Motor neuron (in vitro differentiated cells): ENCODE measurements around the gene ADAMTS7. TPM values are rescaled to one million over a fixed set of nuclear protein-coding genes. Genes with fewer than 3 reads are reported as not detected.
"Not testable (repeated sequence)": the region's sequence is repeated elsewhere in the genome, so short reads cannot be mapped to it uniquely, and the experiment has no call there.

Source experiments
- ATAC-seq, 8 experiments: fragments of 200-7000 bp; cut with Tn5 transposase; replicated peaks in 6 of 8; 2 replicates each; pipeline ENCODE4 v1.8.0; 2021; ENCODE audit warnings: mild to moderate bottlenecking in 8 of 8, moderate library complexity in 8 of 8
- H3K27ac ChIP-seq, 2 donors: fragments of 250-450 bp; sonication (Bioruptor Pico); 2 replicates each; pipeline ENCODE4 v1.9.0; 2021; ENCODE audit warnings: antibody characterized with exemption in 2 of 2, mild to moderate bottlenecking in 2 of 2, moderate library complexity in 1 of 2
- H3K4me1 ChIP-seq, 2 donors: fragments of 250-450 bp; sonication (Bioruptor Pico); replicated peaks in 1 of 2; 2 replicates each; pipeline ENCODE4 v1.6.1; 2021; ENCODE audit warnings: antibody characterized with exemption in 2 of 2, mild to moderate bottlenecking in 2 of 2, moderate library complexity in 1 of 2
- H3K4me3 ChIP-seq, 5 donors: fragments of 250-450 bp; sonication (Bioruptor Pico); 2 replicates each; pipeline ENCODE4 v1.9.0; 2021; ENCODE audit warnings: antibody characterized with exemption in 5 of 5, mild to moderate bottlenecking in 5 of 5, moderate library complexity in 4 of 5
- WGBS, 10 experiments: fragments of 450-650 bp; shearing (Covaris generic); methylation state at CpG; one replicate each; pipeline ENCODE4 v1.0.0; 2022; 5-methylcytosine and 5-hydroxymethylcytosine counted together
- in situ Hi-C, 9 experiments: fragments of 400-800 bp; cut with MboI; loops; one replicate each; pipeline ENCODE4 v1.15.0; 2021; ENCODE audit warnings: low sequenced_read_pairs in 9 of 9, low pct_unique_long_range_greater_than_20kb in 2 of 9; ENCODE audit not compliant: unreplicated experiment in 9 of 9
- total RNA-seq, 8 experiments: library from RNA; unstranded; fragments of 300-600 nt; gene quantifications; 2 replicates each; pipeline versions ENCODE4 v1.2.3 to v1.2.4, GENCODE V29; 2022

Gene ADAMTS7, protein sequence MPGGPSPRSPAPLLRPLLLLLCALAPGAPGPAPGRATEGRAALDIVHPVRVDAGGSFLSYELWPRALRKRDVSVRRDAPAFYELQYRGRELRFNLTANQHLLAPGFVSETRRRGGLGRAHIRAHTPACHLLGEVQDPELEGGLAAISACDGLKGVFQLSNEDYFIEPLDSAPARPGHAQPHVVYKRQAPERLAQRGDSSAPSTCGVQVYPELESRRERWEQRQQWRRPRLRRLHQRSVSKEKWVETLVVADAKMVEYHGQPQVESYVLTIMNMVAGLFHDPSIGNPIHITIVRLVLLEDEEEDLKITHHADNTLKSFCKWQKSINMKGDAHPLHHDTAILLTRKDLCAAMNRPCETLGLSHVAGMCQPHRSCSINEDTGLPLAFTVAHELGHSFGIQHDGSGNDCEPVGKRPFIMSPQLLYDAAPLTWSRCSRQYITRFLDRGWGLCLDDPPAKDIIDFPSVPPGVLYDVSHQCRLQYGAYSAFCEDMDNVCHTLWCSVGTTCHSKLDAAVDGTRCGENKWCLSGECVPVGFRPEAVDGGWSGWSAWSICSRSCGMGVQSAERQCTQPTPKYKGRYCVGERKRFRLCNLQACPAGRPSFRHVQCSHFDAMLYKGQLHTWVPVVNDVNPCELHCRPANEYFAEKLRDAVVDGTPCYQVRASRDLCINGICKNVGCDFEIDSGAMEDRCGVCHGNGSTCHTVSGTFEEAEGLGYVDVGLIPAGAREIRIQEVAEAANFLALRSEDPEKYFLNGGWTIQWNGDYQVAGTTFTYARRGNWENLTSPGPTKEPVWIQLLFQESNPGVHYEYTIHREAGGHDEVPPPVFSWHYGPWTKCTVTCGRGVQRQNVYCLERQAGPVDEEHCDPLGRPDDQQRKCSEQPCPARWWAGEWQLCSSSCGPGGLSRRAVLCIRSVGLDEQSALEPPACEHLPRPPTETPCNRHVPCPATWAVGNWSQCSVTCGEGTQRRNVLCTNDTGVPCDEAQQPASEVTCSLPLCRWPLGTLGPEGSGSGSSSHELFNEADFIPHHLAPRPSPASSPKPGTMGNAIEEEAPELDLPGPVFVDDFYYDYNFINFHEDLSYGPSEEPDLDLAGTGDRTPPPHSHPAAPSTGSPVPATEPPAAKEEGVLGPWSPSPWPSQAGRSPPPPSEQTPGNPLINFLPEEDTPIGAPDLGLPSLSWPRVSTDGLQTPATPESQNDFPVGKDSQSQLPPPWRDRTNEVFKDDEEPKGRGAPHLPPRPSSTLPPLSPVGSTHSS (N-terminal part only)
- total RNA-seq: 1 to 10 TPM; 2.1 to 9.6 (median 4.3) TPM

DNA sequence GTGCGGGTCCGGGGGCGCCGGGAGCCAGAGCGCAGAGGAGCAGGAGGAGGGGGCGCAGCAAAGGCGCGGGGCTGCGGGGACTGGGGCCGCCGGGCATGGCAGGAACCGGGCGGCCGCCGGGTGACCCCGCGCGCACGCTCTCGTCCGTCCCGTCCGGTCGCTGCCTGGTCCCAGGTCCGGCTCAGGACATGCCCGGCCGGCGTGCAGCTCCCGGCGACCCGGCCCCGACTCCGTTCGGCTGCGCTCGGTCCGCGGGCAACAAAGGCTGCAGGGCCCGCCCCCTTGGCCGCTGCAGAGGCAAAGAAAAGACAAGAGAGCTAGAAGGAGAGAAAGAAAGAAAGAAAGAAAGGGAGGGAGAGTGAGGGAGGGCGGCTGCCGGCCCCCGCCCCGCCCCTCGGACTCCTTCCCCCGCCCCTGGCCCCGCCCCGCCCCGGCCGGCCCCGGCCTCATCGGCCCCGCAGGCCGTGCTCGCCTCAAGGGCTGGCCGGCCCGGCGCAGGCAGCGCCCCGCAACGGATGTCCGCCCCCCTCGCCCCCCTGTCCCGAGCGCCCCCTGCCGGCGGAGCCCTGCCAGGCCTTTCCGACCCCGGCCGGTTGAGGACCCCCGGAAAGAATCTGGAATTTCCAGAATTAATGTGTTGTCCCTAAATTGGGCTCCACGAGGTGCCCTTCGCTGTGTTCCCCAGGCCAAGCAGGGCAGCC, at the start of gene ADAMTS7:
Gene ADAMTS7 (minus strand): TSS at position 341 of the 701 bp plus-strand sequence. CDS start 244 bp downstream, at position 97.
- in situ Hi-C loops: no loop called here

DNA sequence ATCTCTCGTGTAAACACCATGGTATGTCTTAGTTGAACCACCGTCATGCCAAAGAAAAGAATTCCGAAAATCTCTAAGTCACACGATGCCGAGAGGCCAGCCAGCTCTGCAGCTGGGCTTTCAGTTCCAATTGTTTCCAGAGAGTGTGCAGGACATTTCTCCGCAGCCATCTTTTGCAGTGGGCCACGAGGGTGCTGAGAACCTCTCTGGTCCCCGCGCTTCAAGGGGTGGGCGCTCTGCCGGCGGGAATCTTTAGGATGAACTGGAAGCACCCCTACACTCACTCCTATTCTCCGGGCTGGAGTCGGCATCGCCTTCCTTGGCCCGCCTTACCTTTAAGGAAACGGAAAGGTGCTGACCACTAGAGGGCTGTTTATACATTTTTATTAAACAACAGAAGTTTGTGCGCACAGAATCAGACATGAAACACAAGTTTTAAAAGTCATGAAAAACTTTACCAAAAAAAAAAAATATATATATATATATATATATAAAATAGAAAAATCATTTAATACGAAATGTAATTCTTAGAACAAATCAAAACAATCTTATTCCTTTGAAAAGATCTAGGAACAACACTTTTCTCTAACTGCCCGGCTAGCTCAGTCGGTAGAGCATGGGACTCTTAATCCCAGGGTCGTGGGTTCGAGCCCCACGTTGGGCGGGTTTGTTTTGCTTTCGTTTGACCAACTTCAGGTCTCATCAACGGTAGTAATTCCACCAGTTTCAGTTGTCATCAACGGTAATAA, 48.9 kb upstream of the ADAMTS7 start:
- peak overlapping the region; percentile 68 to 88 for H3K27ac ChIP-seq
- in situ Hi-C loops: no loop called here
- 0 to 28% (median 3%) methylated on average over 2 to 25 of the region's 28 CpGs for WGBS, 10 experiments
- ATAC-seq: peak; percentile 79 to 96 (median 90)
- peak overlapping the region; percentile 25 to 47 (median 39) for H3K4me3 ChIP-seq
- H3K4me1 ChIP-seq: peaks cover 0 to 4% of the 10 kb centered on the region in 2 donors

More for the DNA sequence above, at the start of gene ADAMTS7:
- Histone ChIP-seq H3K4me1 (peaks cover 5% of the 10 kb centered on the region in 2 donors), H3K27ac (peak within 1 kb of the TSS; percentile 6 to 52), H3K4me3 (peak within 1 kb of the TSS; percentile 50 to 61 (median 56))
- 0% methylated on average over 7 of the region's 73 CpGs; no CpG with 5 or more reads in 9 of the 10 experiments for WGBS, 10 experiments
- peak; percentile 82 to 88 (median 86) for ATAC-seq

DNA sequence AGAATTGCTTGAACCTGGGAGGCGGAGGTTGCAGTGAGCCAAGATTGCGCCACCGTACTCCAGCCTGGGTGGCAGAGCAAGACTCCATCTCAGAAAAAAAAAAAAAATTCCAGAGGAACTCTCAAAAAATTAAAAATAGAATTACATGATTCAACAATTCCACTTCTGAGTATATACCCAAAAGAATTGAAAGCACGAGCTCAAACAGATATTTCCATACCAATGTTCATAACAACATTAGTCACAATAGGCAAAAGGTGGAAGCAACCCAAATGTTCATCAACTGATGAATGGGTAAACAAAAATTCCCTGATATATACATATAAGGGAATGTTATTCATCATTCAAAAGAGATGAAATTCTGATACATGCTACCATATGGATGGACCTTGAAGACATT, 44.5 kb upstream of the ADAMTS7 start:
- no peak for ATAC-seq
- in situ Hi-C loops: no loop called here
- 0 to 100% (median 80%) methylated on average over 1 to 4 of the region's 4 CpGs; no CpG with 5 or more reads in 3 of the 10 experiments for WGBS, 10 experiments
- Histone ChIP-seq H3K27ac (no peak overlapping the region), H3K4me3 (no peak overlapping the region), H3K4me1 (peaks cover 6 to 11% of the 10 kb centered on the region in 2 donors)

DNA sequence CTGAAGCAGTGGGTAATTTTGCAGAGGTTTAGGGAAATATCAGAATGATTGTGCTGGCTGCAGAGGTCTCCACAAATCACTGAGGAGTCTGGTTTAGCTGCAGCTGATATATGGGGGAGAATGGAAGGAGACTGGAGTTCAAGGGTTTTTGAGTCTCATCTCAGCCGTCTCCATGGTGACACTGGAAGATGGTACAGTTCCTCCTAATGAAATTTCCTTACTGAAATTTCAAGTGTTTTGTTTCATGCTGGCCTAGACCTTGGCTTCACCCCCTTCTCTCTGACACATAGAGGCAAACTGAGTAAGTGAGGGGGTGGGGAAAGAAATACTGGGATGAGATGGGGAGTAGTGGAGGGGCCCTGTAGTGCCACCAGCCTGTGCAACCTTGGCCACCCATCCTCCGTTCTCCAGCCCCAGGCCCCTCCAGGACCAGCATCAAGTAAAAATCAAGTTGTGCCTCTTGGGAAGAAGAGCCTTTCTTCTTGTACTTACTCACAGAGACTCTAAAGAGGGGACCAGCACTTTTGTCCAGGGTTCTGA, 43.6 kb upstream of the ADAMTS7 start:
- WGBS, 10 experiments: 100% methylated on average over 2 of the region's 2 CpGs; no CpG with 5 or more reads in 9 of the 10 experiments
- Histone ChIP-seq H3K27ac (no peak overlapping the region), H3K4me1 (peaks cover 9% of the 10 kb centered on the region in 2 donors), H3K4me3 (no peak overlapping the region)
- ATAC-seq: no peak
- in situ Hi-C loops: no loop called here

DNA sequence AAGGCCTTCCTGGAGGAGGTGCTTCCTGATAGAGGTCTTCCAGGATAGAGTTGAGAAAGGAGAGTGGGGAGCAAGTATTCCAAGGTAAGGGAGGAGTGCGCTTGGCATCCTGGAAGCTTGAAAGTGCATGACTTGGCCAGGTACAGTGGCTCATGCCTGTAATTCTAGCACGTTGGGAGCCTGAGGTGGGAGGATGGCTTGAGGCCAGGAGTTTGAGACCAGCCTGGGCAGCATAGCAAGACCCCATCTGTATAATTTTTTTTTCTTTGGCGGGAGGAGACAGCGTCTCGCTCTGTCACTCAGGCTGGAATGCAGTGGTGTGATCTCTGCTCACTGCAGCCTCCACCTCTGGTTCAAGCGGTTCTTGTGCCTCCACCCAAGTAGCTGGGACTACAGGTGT, 42.2 kb upstream of the ADAMTS7 start:
- WGBS, 10 experiments: 40 to 100% (median 100%) methylated on average over 1 to 2 of the region's 6 CpGs; no CpG with 5 or more reads in 6 of the 10 experiments
- in situ Hi-C loops: no loop called here
- H3K4me1 ChIP-seq: peaks cover 7 to 9% of the 10 kb centered on the region in 2 donors
- no peak overlapping the region for H3K4me3 ChIP-seq
- no peak overlapping the region for H3K27ac ChIP-seq
- no peak for ATAC-seq

DNA sequence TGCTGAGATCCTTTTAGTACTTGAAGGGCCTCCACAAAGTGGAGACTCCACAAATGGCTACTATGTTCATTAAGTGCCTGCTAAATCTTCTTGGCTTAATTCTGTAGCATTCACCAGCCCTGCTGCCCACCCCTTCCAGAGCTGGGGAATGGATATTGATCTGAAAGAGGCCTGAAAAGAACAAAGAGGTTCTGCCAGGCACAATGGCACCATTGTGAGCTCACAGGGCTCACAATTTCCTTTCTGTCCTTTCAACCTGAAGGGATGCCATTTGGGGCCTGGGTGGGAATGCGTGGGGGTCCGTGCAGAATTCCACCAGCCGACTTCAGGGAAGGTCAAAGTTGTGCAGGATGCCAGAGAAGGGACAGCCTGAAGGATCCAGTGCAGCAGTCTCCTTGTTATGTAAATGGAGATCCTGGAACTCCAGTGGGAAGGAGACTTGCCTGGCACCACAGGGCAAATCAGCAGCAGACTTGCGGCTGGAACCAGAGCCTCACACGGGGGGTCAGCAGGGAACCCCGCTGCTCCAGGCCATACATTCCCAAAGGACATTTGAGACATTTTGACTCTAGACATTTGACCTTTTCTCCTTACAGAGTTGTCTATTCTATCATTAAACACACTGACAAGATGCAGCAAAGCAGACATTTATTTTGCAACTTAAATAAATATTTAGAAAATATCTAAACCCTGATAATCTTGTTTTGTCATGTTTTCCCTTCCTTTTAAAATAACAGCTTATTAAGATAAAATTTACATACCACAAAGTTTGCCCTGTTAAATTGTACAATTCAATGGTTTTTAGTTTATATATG, 39.9 kb upstream of the ADAMTS7 start:
- Histone ChIP-seq H3K4me3 (no peak overlapping the region), H3K27ac (no peak overlapping the region), H3K4me1 (peaks cover 7 to 9% of the 10 kb centered on the region in 2 donors)
- WGBS, 10 experiments: 0 to 67% (median 20%) methylated on average over 1 to 6 of the region's 6 CpGs; no CpG with 5 or more reads in 3 of the 10 experiments
- in situ Hi-C loops: no loop called here
- ATAC-seq: peak in 5 of 8 experiments; percentile 45 to 73 (median 64)

DNA sequence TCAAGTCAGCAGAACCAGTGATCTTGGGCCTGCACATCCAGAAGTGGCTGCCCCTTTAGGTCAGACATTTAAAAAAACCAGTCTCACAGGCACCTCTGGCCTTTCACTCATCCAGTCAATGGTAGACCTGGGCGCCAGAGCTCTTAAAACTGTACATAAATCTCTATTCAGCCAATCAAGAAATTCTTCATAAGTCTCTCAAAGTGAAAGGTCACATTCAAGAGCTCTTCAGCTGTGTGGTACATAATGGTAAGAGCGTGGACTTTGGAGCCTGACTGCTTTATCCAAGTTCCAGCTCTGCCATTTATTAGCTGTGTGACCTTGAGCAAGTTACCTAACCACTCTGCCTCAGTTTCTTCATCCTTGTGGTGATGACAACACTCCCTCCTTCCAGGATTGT, 39.1 kb upstream of the ADAMTS7 start:
- 40 to 100% (median 86%) methylated on average over 1 to 2 of the region's 2 CpGs; no CpG with 5 or more reads in 3 of the 10 experiments for WGBS, 10 experiments
- Histone ChIP-seq H3K4me1 (peaks cover 7 to 9% of the 10 kb centered on the region in 2 donors), H3K27ac (no peak overlapping the region), H3K4me3 (no peak overlapping the region)
- in situ Hi-C loops: no loop called here
- ATAC-seq: no peak

DNA sequence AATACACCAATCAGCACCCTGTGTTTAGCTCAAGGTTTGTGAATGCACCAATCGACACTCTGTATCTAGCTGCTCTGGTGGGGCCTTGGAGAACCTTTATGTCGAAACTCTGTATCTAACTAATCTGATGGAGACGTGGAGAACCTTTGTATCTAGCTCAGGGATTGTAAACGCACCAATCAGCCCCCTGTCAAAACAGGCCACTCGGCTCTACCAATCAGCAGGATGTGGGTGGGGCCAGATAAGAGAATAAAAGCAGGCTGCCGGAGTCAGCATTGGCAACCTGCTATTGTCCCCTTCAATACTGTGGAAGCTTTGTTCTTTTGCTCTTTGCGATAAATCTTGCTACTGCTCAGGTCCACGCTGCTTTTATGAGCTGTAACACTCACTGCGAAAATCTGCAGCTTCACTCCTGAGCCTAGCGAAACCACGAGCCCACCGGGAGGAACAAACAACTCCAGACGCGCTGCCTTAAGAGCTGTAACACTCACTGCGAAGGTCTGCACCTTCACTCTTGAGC, 36.2 kb upstream of the ADAMTS7 start:
- H3K4me3 ChIP-seq, H3K4me1 ChIP-seq, H3K27ac ChIP-seq, in situ Hi-C loops: not testable (repeated sequence)
- WGBS, 10 experiments: 60 to 100% (median 93%) methylated on average over 1 to 6 of the region's 15 CpGs; no CpG with 5 or more reads in 4 of the 10 experiments
- ATAC-seq: peak in 2 of 8 experiments; percentile 41 to 42

DNA sequence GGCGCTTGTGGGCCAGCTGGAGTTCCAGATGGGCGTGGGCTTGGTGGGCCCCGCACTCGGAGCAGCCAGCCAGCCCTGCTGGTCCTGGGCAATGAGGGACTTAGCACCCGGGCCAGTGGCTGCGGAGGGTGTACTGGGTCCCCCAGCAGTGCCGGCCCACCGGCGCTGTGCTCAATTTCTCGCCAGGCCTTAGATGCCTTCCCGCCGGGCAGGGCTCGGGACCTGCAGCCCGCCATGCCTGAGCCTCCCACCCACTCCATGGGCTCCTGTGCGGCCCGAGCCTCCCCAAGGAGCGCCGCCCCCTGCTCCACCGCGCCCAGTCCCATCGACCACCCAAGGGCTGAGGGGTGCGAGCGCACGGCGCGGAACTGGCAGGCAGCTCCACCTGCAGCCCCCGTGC, 35.6 kb upstream of the ADAMTS7 start:
- H3K27ac ChIP-seq, in situ Hi-C loops: not testable (repeated sequence)
- no CpG with 5 or more reads among the region's 27 CpGs for WGBS, 10 experiments

DNA sequence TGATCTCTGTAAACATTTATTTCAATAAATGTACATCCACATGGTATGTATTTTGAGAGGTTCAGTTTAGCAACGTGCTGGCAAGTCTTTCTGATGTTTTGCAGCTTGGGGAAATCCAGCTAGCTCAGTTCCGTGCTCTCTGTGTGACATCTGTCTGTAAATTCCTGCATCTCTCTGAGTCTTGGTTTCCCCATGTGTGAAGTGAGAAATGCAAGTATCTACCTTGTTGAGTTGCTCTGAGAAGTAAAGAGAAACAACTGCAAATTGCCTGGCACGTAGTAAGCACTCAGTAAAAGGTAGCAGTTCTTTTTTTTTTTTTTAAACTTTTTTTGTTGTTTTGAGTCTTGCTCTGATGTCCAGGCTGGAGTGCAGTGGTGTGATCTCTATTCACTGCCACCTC, 31.3 kb upstream of the ADAMTS7 start:
- in situ Hi-C loops: no loop called here
- peak in 1 of 8 experiments; percentile 32 for ATAC-seq
- Histone ChIP-seq H3K27ac (no peak overlapping the region), H3K4me3 (no peak overlapping the region), H3K4me1 (peaks cover 12% of the 10 kb centered on the region in 2 donors)
- WGBS, 10 experiments: 75 to 100% (median 83%) methylated on average over 1 to 3 of the region's 3 CpGs; no CpG with 5 or more reads in 2 of the 10 experiments

More for the DNA sequence above, 35.6 kb upstream of the ADAMTS7 start:
- not testable (repeated sequence) for H3K4me1 ChIP-seq, H3K4me3 ChIP-seq, ATAC-seq
